ENCODE results near the gene RPS21.
"Not testable (repeated sequence)": the region's sequence is repeated elsewhere in the genome, so short reads cannot be mapped to it uniquely, and the experiment has no call there.

DNA sequence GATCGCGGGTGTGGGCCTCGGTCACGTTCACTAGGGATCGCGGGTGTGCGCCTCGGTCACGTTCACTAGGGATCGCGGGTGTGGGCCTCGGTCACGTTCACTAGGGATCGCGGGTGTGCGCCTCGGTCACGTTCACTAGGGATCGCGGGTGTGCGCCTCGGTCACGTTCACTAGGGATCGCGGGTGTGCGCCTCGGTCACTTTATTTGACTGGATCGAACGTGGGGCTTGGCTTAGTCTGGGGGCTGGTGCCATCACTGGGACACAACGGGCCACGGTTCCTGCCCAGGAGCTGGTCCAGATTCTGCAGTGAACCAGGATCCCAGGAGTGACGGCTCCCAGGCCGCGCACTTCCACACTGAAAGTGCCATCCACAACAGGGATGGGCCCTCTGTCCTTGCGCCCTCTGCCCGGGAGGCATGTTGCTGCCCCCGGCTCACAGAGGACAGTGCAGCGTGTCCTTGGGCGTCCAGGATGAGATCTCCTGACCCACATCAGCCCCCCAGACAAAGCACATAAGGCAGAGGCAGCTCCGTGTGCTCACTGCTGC, 13.2 kb upstream of the RPS21 start:
- not testable (repeated sequence) for TF ChIP-seq HNRNPLL (IDR thresholded peaks at IDR 0.05; ENCODE audit: low read depth, low read length, poor library complexity, severe bottlenecking); CBX3 (IDR thresholded peaks at IDR 0.05; ENCODE audit: borderline replicate concordance in 1 of 2, low read length in 2 of 2); POLR2H (tag; IDR thresholded peaks at IDR 0.05; ENCODE audit: low read depth); CTCF (IDR thresholded peaks at IDR 0.05 in 2 of 3, conservative IDR thresholded peaks at IDR 0.05 in 1 of 3; ENCODE audit: insufficient read depth in 2 of 3, low read depth in 1 of 3, low read length in 3 of 3); XRCC5 (IDR thresholded peaks at IDR 0.05; ENCODE audit: low read depth, low read length); PHB2 (IDR thresholded peaks at IDR 0.05; ENCODE audit: low read depth); ZNF277 (CRISPR knock-in tag; IDR thresholded peaks at IDR 0.05; ENCODE audit: borderline replicate concordance); MCM7 (IDR thresholded peaks at IDR 0.05); SMC3 (conservative IDR thresholded peaks at IDR 0.05; ENCODE audit: insufficient read depth, low read depth, low read length); TCF3 (CRISPR knock-in tag; IDR thresholded peaks at IDR 0.05); CBFA2T2 (conservative IDR thresholded peaks at IDR 0.05); SPI1 (IDR thresholded peaks at IDR 0.05; ENCODE audit: borderline replicate concordance, low read depth, low read length)
- TF ChIP-seq, protein P1, sequence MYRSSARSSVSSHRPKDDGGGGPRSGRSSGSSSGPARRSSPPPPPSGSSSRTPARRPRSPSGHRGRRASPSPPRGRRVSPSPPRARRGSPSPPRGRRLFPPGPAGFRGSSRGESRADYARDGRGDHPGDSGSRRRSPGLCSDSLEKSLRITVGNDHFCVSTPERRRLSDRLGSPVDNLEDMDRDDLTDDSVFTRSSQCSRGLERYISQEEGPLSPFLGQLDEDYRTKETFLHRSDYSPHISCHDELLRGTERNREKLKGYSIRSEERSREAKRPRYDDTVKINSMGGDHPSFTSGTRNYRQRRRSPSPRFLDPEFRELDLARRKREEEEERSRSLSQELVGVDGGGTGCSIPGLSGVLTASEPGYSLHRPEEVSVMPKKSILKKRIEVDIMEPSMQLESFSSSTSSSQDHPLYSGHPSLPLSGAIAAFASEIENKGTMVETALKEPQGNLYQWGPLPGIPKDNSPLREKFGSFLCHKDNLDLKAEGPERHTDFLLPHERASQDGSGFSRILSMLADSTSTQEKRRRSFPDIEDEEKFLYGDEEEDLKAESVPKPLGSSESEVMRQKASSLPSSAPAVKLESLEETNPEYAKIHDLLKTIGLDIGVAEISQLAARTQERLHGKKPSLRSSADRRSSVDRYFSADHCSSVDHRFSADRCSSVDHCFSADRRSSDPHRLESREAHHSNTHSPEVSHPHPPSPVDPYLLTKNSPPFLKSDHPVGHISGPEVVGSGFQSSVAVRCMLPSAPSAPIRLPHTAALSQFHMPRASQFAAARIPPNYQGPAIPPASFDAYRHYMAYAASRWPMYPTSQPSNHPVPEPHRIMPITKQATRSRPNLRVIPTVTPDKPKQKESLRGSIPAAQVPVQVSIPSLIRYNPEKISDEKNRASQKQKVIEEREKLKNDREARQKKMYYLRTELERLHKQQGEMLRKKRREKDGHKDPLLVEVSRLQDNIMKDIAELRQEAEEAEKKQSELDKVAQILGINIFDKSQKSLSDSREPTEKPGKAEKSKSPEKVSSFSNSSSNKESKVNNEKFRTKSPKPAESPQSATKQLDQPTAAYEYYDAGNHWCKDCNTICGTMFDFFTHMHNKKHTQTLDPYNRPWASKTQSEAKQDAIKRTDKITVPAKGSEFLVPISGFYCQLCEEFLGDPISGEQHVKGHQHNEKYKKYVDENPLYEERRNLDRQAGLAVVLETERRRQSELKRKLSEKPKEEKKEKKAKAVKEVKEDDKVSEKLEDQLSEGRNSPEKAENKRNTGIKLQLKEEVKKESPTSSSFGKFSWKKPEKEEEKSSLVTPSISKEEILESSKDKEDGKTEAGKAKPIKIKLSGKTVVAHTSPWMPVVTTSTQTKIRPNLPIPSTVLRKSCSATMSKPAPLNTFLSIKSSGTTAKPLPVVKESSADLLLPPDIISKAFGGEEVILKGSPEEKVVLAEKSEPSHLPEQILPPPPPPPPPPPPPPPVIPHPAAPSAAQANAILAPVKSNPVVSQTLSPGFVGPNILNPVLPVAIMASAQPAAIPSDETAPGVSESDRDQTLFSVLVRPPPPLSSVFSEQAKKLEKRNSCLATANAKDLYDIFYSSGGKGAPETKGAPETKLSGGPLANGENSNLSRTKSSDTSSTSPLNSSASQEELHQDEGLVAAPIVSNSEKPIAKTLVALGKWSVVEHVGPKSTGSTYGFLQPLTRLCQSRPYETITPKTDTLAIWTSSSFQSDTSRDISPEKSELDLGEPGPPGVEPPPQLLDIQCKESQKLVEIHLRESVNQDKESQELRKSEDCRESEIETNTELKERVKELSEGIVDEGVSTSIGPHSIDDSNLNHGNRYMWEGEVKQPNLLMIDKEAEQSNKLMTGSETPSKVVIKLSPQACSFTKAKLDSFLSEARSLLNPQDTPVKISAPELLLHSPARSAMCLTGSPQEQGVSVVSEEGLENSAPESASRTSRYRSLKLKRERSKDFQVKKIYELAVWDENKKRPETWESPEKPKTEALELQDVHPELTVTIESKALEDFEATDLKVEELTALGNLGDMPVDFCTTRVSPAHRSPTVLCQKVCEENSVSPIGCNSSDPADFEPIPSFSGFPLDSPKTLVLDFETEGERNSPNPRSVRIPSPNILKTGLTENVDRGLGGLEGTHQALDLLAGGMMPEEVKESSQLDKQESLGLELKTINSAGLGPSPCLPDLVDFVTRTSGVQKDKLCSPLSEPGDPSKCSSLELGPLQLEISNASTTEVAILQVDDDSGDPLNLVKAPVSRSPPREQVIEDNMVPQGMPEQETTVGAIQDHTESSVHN (IDR thresholded peaks at IDR 0.05; ENCODE audit: borderline replicate concordance in 1 of 2, low read depth in 1 of 2) = not testable (repeated sequence)
- TF ChIP-seq, protein P2, sequence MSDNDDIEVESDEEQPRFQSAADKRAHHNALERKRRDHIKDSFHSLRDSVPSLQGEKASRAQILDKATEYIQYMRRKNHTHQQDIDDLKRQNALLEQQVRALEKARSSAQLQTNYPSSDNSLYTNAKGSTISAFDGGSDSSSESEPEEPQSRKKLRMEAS (CRISPR knock-in tag; IDR thresholded peaks at IDR 0.05) = 0 out of 2 replicates have a peak, but pooled peaks have one; percentile 0
